ENCODE results near the gene CCDC87.

Gene CCDC87

DNA sequence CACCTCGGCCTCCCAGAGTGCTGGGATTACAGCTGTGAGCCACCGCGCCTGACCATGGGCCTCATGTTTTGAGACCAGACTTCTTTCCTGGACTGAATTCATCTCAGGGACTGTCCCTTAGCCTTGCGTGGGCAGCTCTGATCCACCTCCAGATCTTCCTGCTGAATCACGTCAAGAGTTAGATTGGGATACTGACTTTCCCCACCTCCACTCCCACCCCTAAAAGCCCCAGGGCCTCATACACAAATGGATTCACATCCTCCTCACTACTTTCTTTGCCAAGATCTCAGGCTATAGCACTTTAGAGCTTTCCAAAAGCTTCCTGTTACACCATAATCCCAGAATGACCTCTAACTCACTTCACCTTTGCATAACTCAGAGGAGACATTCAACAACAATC lies 12.1 kb downstream of the CCDC87 start:
- DNase-seq: no peak

DNA sequence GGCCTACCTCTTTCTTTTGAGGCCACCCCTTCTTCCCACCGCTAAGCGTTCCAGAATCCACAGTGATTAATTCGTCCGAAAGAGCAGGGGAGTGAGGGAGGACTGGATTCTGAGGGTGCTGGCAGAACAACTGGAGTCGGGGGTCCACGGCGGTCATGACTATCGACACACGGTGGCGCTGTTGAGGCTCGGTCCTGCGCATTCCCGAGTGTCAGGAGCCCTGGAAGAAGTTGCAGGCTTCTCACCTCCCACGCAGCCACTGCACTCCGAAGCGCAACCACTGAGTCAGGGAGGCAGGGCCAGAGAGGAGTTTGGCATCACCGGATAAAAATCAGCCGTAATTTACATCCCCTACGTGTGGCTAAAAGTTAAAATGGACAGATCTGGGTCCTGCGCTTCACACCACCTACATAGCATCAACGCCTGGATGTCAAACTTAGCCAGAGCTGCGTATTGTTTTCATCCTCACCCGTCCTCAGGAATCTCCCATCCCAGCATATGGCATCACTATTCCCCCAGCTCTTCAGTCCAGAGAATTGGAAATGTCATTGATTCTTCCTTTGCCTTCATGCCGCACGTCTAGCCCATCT lies 13.8 kb downstream of the CCDC87 start:
- DNase-seq: peak; percentile 70

DNA sequence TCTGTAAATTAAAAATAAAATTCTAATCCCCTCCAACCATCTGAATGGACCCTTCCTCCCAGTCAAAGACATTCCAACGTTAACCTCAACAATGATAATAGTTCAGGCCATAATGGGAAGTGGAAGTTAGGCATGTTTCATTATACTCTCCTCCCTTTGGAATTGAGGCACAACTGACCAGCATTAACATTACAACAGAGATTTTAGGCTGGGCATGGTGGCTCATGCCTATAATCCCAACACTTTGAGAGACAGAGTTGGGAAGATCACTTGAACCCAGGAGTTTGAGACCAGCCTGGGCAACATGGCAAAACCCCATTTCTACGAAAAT lies 22.0 kb downstream of the CCDC87 start:
- no peak for DNase-seq

DNA sequence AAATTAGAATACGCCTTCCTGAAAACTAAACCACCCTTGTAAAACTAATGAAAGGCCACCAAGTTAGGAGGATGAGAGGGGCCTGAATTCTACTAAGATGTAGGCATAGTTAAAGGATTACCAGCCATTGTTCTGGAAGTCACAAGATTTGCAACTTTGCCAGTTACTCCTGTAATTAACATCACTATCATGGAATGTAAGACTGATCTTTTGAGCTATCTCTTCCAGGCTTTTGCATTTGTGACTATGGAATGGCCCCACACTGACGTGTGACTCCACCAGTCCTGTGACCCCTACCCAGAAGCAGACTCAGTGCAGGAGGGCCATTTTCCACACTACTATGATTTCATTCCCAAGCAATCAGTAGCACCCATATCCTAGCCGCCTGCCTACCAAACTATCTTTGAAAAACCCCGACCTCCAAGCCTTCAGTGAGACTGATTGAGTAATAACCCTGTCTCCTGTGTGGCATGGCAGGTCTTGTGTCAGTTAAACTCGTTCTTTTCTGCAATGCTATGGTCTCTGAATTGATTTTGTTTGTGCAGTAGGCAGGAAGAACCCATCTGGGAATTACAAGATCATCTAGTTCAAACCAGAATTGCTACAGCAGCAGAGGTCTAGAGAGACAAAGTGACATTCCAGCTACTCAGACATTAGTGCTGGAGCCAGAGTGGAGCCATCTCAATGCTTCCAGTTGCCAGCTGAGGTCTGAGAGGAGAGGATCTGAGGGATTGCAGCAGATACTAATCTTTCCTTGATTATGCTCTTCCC lies 22.6 kb downstream of the CCDC87 start:
- DNase-seq: no peak

DNA sequence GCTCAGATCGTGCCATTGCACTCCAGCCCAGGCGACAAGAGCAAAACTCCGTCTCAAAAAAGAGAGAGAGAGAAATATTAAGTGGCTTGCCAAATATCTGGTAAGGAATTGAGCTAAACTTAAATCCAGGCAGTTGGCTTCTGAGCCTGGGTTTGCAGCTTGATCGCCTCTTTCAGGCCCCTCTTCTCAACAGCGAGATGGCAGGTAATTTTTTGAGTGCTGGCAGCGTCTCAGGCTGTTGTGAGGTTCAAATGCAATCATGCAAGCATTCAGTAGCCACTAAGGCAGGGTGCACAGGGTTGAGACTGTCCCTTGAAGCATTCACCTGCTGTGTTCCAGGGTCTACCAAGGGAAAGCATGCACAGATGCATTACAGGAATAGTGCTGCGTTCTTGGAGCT lies 23.8 kb downstream of the CCDC87 start:
- no peak for DNase-seq

DNA sequence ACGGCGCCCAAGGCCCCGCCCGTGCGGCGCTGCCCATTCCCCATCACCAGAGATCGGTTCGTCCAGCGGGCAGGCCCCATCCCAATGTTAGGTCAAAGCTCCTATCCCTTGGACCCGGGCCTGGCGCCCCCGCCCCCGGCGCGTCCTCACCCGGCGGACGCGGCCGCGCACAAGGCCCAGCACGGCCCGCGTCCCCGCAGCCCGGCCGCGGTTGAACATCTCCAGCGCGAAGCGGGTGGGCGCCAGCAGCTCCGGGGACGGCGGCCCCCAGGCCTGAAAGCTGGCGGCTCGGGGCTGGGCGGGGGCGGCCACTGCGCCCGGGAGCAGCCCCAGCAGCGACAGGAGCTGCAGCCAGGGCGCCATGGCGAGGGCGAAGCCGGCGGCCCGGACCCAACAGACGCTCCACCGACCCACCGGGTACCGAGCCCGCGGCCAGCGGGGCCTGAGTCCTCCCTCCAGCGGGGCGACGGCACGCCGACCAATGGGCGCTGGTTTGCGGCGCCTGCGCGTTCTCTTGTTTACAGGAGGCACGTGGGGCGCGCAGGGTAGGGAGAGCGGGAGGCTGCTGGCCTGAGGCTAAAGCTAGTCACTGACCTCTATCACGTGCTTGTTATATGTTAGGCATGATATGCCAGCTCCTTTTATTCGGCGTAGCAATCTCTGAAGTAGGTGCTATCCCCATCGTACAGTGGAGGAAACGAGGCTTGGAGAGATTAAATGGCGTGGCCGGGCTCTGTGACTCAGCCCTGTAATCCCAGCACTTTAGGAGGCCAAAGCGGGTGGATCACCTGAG lies 24.5 kb downstream of the CCDC87 start, which contains the start of gene CTSF:
CTSF (minus strand) TSS at position 483 of the 793 bp plus-strand sequence; CDS start at position 363, 120 bp downstream.
- peak; percentile 74 for DNase-seq

DNA sequence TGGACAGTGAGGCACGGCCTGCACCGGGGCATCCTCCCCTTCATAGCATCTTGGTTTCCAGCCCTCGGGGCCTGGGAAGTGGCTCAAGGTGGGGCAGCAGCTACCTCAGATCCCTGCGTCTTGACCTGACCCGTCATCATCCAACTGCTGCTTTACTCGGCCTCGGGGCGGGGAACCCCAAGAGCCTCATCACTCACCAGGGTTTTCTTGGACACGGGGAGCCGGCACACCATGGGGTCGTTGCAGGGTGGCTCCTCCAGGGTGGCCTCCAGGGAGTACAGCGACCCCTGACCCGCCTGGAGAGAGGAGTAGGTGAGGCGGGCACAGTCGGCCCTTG lies 25.1 kb downstream of the CCDC87 start:
- DNase-seq: no peak

DNA sequence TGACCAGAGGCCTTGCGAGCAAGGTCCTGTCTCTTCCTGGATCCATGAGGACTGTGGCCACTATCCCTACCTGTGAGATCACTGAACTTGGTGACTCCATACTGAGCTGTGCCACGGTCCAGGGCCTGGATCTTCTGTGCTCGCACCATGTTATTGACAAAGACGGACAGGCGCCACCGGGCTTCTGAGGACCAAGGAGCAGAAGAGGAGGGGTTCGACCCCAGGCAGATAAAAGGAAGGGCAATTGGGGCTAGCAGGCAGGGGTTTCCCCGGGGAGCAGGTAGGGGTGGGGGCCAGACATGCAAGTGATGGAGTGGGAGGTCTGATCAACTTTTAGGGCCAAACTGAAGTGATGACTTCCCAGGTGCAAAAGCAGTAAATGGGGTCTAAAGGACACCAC lies 26.6 kb downstream of the CCDC87 start:
- DNase-seq: no peak

DNA sequence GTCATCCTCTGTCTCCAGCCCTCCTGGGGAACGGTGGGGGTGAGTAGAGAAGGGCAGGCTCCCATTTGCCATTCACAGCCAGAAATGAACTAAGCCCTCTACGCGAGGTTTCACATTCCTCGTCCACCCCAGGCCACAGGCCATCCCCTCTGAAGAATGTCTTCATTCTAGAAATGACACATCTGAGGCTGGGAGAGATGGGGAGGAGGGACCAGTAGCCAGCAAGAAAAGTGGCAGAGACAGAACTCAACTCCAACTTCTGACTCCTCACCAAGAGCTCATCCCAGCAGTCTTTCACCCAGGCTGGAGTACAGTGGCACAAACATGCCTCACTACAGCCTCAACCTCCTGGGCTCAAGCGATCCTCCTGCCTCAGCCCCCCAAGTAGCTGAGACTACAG lies 27.9 kb downstream of the CCDC87 start:
- no peak for DNase-seq

DNA sequence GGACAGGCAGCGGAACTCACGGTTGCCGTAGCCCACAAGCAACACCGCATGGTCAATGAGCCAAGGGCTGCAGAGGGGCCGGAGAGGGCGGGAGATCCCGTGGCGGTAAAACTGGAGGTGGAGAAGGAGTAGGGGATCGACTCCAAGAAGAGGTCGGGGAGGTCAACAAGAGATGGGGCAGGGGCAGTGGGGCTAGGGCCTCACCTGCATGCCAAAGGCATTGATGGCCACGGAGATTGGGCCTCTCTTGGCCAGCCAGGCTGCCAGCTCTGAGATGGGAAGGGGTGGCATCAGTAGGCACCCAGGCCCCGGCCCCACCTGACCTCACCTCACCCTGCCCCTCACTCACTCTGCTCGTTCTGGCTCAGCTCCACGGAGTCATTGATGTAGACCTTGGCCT lies 28.3 kb downstream of the CCDC87 start:
- DNase-seq: no peak

DNA sequence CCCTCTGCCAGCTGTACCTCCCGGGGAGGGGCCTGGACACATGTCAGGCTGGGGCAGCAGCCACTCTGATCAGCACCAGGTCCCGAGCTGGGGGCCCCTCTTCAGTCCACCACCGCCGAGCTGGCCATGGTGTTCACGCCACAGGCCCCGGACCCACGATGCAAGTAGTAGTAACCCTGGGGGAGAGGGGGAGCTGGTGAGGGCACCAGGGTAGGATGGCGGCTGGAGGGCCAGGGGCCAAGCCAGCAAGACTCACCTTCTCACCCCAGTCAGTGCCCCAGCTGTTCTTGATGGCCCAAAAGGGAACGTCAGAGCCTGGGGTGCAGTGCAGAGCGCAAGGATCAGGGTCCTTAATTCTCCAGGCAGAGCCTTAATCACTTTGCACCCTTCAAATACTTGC lies 29.0 kb downstream of the CCDC87 start:
- no peak for DNase-seq

DNA sequence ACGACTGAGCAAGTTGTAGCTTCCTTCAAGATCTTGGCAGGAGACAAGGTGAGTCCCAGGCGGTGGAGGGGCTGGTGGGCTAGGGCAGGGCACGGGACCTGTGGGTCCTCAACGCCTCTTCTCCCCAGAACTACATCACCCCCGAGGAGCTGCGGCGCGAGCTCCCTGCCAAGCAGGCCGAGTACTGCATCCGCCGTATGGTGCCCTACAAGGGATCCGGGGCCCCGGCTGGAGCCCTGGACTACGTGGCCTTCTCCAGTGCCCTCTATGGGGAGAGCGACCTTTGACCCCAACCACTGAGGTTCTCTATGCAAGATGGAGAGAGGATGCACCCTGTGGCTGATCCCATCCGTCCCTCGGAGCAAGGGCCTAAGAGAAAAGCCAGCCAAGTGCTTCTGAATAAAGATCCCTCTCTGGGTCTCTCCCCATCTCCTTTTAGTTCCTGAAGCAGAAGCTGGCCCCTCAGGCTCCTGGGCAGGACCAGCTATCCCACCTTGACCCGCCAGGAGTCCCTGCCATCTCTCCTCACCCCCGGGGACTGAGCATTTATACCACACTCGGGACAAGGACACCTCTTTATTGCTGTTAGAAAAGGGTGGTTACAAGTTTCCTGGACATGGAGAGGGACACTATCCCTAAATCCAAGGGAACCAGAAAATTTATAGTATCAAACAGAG lies 29.8 kb downstream of the CCDC87 start:
- DNase-seq: no peak

DNA sequence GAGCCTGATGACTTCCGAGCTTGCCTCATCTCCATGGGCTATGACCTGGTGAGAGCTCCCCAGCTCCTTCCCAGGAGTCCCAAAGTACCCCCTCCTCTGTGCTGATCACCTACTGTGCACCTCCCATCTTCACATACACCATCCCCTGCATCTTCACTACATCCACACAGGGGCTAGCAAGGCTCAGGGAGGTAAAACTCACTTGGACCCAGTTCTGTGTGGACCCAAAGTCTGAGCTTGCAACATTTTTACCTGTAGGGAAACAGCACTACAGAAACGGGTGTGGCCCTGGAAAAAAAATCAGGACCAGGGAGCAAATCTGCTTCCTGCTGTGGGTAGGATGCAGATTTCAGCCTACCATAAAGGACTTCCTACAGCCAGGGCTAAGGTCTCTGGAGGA lies 30.6 kb downstream of the CCDC87 start:
- no peak for DNase-seq

DNA sequence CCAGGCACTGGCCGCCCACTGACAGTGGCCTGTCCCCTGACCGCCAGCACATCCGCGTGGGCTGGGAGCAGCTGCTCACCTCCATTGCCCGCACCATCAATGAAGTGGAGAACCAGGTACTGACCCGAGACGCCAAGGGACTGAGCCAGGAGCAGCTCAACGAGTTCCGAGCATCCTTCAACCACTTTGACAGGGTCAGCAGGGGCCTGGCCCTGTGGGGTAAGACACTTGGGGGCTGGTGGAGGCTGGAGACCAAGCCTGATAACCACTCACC lies 31.0 kb downstream of the CCDC87 start:
- no peak for DNase-seq

DNA sequence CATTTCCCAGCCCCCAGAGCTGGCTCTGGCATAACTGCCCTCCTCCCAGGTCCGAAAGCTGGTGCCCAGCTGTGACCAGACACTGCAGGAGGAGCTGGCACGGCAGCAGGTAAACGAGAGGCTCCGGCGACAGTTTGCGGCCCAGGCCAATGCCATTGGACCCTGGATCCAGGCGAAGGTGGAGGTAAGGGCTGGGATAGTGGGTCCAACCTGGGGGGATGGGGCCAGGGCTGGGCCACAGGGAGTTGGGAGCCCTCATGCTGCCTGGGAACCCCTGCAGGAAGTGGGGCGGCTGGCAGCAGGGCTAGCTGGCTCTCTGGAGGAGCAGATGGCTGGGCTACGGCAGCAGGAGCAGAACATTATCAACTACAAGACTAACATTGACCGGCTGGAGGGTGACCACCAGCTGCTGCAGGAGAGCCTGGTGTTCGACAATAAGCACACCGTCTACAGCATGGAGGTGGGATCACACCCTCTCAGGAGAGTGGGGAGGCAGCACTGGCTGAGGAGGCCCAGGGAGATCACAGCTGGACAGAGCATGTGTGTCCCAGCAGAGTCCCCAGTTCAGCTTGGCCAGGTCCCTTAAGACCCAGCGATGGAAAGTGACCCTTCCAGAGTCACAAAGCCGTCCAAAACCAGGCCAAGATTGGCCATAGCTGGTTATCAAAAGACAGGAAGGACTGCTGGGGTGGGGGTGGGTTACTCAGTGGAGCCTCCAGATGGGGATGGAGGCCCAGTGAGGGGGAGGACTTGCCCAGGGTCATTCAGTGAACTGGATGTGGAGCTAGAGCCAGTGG lies 31.5 kb downstream of the CCDC87 start:
- DNase-seq: no peak

DNA sequence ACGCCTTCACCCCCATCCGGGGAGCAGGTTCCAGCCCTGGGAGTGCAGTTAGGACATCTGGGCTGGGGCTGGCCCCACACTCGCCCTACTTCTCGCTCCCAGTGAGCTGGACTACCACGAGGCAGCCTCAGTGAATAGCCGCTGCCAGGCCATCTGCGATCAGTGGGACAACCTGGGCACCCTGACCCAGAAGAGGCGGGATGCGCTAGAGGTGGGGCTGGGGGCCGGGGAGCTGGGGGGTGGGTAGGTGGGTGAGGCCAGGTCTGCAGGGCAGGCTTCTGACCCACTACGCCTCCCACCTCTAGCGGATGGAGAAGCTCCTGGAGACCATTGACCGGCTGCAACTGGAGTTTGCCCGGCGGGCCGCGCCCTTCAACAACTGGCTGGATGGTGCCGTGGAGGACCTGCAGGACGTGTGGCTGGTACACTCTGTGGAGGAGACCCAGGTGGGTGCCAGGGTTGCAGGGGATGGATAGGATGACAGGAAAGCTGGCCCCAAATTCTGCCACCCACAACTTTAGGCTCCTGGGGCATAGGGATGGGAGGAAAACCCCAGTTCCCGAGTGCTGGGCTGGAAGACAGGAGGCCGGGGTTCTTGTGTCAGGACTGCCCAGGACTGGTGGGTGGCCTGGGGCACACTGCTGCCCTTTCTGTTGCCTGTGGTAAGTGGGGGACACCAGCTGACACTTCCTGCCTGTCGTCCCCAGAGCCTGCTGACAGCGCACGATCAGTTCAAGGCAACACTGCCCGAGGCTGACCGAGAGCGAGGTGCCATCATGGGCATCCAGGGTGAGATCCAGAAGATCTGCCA lies 32.8 kb downstream of the CCDC87 start:
- no peak for DNase-seq

DNA sequence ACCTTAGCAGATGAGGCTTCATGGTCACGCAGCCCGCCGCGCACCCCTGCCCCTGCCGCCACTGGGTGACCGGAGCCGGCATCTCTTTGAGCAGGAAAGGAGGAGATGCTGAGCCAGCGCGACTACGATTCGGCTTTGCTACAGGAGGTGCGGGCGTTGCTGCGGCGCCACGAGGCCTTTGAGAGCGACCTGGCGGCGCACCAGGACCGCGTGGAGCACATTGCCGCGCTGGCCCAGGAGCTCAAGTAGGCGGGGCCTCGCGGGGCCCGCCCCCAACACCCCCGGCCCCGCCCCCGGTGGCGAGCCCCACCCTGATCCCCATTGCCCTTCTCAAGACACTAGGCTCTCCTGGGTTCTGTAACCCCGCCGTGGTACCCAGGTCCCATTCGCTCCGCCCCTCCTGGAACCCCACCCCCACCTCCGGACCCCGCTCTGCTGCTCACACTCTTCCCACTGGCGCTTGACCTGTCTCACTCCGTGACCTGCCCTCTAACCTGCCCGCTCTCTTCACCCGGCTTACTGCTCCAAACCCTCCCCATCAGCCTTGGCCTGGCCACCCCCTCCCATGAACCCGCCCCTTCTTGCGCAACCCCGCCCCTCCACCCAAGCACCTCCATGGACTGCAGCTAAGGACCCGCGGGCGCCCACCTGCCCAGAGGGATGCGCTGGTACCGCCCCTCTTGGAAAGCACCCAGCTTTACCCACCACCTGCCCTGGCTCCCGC lies 33.6 kb downstream of the CCDC87 start:
- peak; percentile 15 for DNase-seq

DNA sequence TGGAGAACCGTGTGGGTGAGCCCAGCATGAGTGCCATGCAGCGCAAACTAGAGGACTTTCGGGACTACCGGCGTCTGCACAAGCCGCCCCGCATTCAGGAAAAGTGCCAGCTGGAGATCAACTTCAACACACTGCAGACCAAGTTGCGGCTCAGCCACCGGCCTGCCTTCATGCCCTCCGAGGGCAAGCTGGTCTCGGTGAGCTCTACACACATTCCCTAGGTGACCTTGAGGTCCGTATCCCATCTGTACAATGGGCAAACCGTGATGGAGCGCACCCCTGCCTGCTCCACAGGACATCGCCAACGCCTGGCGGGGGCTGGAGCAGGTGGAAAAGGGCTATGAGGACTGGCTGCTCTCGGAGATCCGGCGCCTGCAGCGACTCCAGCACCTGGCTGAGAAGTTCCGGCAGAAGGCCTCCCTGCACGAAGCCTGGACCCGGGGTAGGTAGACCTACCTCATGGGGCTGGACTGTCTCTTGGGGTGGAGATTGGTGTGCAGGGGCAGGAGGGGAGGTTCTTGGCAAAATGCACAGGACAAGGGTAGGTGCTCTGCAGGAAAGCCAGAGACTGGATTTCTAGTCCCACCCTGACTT lies 35.0 kb downstream of the CCDC87 start:
- no peak for DNase-seq

DNA sequence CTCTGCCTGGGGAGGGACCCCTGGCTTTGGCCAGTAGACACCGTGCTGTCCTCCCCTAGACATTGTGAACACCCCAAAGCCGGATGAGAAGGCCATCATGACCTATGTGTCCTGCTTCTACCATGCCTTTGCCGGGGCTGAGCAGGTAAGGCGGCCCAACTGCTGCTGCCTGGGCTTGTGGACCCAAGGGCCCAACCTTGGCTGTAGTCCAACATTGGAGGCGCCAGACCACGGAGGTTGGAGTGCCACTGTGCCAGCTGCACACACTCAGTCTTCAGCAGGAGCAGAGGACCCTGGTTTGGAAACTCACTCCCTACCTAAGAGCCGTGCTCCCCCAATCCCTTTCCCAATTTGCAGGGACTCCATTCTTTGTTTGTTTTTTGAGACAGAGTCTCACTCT lies 36.8 kb downstream of the CCDC87 start:
- no peak for DNase-seq

DNA sequence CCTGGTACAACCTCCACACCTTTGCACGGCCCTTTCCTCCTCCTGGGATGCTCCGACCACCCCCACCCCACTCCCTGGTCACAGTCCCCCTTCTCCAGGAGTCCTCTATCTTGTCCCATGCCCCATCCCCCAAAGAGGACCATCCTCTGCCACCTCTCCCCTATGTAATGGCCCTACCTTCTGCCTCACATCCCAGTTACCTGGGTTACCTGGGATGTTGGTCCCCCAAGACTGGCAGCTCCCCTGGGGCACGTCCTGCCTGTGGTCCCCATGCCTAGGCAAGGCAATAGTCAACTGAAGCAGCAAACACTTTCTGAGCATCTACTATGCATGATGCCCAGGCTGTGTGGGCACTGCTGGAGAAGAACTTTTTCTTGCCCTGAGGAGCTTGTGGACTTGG lies 37.4 kb downstream of the CCDC87 start:
- DNase-seq: no peak

DNA sequence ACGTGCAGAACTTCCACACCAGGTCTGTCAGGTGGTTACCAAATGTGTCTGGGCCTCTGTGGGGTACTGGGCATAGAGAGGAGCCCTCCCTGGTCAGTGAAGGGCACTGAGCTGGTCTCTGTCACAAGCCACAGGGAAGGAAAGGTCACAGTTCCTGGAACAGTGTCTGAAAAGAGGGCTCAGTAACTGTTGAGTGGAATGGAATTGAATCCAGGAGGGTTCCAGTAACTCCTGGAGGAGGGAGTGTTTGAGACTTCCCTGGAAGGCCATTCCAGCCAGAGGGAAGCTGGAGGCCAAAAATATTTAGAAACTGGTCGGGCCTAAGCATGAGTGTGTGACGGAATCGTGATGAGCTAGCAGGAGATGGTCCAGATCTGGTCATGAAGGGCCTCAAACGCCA lies 38.3 kb downstream of the CCDC87 start:
- DNase-seq: no peak

Data from fibroblast of skin of scalp (primary cell).